ENCODE results near the gene GALNT5.
"Not testable (repeated sequence)": the region's sequence is repeated elsewhere in the genome, so short reads cannot be mapped to it uniquely, and the experiment has no call there.

GALNT5 gene, protein sequence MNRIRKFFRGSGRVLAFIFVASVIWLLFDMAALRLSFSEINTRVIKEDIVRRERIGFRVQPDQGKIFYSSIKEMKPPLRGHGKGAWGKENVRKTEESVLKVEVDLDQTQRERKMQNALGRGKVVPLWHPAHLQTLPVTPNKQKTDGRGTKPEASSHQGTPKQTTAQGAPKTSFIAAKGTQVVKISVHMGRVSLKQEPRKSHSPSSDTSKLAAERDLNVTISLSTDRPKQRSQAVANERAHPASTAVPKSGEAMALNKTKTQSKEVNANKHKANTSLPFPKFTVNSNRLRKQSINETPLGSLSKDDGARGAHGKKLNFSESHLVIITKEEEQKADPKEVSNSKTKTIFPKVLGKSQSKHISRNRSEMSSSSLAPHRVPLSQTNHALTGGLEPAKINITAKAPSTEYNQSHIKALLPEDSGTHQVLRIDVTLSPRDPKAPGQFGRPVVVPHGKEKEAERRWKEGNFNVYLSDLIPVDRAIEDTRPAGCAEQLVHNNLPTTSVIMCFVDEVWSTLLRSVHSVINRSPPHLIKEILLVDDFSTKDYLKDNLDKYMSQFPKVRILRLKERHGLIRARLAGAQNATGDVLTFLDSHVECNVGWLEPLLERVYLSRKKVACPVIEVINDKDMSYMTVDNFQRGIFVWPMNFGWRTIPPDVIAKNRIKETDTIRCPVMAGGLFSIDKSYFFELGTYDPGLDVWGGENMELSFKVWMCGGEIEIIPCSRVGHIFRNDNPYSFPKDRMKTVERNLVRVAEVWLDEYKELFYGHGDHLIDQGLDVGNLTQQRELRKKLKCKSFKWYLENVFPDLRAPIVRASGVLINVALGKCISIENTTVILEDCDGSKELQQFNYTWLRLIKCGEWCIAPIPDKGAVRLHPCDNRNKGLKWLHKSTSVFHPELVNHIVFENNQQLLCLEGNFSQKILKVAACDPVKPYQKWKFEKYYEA

DNA sequence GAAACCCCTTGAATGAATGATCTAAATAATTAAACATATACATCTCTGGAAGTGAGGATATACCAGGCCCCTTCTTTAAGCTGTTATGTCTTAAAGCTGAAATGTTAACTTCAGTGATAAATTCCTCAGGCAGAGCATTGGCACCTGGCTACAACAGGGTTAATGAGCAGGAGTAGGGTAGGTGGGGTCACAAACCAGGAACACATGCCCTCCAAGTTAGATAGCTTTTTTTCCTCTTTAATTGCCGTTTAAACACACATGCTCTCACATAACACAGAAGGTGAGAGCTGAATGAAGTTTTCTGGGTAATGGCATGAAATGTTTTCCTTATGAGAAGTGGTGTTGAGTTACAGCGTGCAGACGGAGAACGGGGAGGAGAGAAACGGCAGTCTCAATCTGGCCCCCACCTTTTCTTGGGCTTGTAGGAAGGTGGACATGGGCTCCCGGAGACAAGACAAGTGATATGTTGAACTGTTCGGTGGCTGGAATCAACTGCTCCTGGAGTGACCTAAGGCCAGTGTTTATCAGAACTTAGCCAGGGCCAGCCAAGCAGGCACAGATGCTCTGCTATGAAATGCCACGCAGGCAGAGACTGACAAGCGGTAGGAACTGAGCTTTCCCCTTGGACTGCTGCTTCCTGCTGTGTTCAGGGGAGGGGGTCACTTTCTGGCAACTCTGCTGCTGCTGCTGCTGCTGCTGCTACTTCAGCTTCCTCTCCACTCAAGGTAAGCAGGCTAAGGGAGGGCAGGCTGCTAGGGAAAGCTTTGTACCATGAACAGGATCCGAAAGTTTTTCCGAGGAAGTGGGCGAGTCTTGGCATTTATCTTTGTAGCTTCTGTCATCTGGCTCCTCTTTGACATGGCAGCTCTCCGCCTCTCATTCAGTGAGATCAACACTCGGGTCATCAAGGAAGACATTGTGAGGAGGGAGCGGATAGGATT, at the start of gene GALNT5:
Gene GALNT5, plus strand, starts transcription at position 394 of the 941 bp plus-strand sequence. Its CDS starts 378 bp downstream, at position 772.
- DNase-seq (ENCODE audit: low read depth in 4 of 4, low spot score in 1 of 4): no peak

DNA sequence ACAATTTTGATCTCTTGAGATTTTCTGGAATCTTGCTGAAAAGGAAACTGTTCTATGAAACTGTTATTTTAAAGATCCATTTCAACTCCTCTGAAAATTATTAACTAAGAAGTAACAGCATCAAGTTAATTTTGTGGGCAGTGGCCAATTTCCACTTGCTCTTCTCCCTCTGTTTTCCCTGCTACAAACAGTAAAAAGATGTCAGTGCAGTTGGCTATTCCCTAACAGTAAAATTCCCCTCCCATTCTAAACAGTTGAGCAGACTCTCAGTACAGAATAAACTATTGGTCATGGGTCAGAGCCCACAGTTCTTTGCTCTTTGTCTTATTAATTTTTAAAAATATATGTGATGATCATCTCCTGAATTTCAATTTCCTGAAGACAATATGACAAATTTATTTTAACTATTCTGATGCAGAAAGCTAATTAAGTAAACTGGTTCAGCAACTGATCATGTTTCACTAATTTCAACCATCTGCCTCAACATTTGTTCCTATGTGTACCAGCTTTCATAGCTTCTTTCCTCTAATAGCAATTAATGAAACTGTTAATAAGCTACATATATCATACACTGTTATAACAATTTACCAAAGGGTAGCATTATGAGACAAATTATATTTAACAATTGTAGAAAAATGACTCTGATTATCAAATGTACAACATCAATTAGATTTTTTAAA, 41.1 kb upstream of the GALNT5 start:
- DNase-seq (ENCODE audit: low read depth in 4 of 4, low spot score in 1 of 4): no peak

DNA sequence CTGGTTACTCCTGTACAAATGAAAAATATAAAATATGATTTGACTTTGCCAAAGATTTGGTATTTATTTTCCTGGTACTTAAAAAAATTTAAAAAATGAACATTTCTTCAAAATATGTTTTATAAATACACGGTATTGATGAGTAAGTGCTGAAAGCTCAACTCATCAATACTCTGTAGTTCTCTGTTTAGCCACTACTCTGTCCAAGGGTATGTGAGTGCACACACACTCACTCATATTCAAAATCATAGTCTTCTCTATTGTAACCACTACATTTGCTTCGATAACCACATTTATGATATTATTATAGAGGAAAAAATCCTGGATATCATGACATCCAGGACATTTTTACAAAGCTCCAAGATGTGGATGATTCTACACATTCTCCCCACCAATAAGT, 40.1 kb upstream of the GALNT5 start:
- DNase-seq (ENCODE audit: low read depth in 4 of 4, low spot score in 1 of 4): no peak

DNA sequence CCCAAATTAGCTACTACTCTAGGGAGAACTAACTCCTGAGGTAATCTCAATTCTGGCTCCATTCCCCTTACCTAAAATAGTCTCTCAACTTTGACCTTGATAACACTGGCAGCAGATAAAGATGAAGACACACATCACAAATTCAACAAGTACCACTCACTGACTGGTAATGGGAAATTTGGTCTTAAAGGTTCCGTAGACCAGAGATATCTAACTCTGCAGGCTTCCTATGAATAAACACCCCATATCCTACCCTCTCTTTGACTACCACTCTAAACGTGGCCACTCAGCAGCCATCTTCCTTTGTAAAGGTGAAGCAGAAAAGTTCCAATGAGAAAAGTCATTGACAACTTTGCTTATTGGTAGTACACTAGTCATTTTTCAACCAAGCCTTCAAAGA, 38.6 kb upstream of the GALNT5 start:
- DNase-seq (ENCODE audit: low read depth in 4 of 4, low spot score in 1 of 4): no peak

DNA sequence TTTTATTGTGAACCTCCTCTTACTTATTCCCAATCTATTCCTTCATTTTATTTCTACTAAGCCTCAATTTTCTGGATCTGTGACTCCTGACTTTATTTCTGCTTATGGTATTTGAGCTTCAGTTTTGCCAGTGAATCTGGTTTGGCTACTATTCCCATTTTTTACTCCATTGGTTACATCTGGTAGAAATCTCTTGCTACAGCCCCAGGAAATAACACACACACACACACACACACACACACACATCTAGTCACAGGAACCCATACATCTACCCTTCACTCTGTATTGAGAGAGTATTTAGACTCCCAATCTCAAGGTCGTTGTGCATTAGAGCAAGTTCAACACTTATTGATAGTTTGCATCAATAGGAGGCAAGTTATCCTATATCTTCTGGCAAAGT, 37.0 kb upstream of the GALNT5 start:
- no peak for DNase-seq (ENCODE audit: low read depth in 4 of 4, low spot score in 1 of 4)

DNA sequence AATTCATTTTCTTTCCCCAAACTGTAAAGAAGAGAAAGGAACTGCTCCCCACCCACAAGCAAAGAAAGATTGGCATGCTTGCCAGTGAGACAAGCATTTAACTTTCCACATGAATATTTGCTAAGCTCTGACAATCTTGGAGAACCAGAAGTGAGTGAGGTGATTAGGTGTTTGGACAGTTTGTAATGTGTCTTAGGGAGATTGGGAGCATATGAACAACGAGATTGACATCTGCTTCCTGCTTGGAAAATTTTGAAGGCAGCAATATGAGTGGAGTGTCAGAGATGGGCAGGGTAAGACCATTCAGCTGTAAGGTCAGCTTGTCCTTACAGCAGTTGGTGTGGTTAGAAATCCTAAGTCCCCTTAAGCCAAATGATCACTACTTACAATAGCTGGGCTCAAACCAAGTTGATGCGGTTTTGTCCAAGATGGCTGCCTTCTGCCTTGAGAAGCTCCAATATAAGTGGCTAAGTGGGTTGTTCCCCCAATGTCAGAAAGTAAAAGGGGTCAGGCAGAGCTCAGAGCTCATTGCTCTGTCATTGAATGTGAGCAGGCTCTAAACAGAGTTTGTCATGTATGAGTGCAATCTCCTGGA, 36.0 kb upstream of the GALNT5 start:
- no peak for DNase-seq (ENCODE audit: low read depth in 4 of 4, low spot score in 1 of 4)

DNA sequence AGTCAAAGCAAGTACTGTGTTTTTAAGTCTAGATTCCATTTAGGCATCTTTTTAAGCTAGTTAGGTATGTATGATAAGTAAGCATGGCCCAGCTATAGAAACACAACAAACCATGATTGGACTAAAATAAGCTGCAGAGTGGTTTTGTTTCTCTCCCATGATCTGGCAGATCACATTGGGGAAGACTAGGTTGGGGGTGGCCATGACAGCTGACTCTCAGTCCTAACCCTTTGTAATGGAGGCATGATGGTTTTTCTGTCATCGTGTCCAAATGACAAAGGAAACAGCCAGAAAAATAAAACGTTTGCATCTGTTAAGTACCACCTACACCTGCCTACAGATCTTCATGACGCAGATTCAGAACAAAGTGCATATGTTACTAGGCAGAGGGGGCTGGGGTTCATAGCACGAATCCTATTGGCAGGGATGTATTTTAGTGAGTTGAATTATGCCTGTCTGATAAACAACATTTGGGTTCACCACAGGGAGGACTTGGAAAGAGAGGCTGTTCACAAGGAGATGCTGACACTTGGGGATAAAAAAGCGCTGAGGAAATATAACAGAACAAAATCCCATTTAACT, 33.8 kb upstream of the GALNT5 start:
- DNase-seq (ENCODE audit: low read depth in 4 of 4, low spot score in 1 of 4): no peak

DNA sequence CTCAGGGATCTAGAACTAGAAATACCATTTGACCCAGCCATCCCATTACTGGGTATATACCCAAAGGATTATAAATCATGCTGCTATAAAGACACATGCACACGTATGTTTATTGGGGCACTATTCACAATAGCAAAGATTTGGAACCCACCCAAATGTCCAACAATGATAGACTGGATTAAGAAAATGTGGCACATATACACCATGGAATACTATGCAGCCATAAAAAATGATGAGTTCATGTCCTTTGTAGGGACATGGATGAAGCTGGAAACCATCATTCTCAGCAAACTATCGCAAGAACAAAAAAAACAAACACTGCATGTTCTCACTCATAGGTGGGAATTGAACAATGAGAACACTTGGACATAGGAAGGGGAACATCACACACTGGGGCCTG, 33.1 kb upstream of the GALNT5 start:
- DNase-seq (ENCODE audit: low read depth in 4 of 4, low spot score in 1 of 4): not testable (repeated sequence)

DNA sequence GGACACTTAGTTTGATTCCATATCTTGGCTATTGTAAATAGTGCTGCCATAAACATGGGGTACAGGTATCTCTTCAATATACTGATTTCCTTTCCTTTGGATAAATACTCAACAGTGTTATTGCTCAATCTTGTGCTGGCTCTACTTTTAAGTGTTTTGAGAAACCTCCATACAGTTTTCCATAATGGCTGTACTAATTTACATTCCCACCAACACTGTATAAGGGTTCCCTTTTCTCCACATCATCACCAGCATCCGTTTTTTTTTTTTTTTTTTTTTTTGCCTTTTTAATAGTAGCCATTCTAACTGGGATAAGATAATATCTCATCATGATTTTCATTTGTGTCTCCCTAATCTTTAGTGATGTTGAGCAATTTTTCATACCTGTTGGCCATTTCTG, 29.9 kb upstream of the GALNT5 start:
- no peak for DNase-seq (ENCODE audit: low read depth in 4 of 4, low spot score in 1 of 4)

DNA sequence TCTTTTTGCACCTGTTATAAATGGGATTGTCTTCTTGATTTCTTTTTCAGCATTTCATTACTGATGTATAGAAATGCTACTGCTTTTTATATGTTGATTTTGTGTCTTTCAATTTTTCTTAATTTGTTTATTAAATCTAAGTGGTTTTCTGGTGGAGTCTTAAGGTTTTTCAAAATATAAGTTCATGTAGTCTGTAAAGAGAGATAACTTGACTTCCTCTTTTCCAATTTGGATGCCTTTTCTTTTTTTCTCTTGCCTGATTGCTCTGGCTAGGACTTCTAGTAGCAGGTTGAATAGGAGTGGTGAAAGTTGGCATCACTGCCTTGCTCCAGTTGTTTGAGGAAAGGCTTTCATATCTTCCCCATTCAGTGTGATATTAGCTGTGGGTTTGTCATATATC, 28.6 kb upstream of the GALNT5 start:
- DNase-seq (ENCODE audit: low read depth in 4 of 4, low spot score in 1 of 4): no peak

DNA sequence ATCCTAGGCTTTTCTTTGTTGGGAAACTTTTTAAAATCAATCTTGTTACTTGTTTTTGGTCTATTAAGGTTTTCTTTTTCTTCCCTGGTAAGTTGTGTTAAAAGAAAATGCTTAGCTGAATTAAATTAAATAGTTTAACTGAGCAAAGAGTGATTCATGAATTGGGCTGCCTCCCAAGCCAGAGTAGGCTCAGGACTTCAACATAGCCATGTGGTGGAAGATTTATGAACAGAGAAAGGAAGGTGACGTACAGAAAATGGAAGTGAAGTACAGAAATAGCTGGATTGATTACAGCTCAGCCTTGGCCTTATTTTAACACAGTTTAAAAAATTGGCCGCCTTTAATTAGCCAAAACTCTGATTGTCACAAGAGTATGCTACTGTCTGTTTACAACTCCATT, 27.9 kb upstream of the GALNT5 start:
- DNase-seq (ENCODE audit: low read depth in 4 of 4, low spot score in 1 of 4): no peak

DNA sequence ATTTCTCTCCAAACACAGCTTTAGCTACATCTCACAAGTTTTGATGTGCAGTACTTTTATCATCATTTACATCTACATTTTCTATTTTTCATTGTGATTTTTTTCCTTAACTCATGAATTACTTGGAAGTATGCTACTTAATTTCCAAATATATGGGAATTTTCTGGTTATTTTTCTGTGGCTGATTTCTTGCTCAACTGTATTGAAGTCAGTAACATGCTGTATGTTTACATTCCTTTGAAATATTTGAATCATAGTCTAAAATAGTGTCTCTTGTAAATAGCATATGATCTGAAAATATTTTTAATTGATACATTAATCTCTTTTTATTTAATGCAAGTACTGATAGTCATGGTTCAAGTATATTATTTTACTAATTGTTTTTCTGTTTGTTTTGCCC, 26.0 kb upstream of the GALNT5 start:
- no peak for DNase-seq (ENCODE audit: low read depth in 4 of 4, low spot score in 1 of 4)

DNA sequence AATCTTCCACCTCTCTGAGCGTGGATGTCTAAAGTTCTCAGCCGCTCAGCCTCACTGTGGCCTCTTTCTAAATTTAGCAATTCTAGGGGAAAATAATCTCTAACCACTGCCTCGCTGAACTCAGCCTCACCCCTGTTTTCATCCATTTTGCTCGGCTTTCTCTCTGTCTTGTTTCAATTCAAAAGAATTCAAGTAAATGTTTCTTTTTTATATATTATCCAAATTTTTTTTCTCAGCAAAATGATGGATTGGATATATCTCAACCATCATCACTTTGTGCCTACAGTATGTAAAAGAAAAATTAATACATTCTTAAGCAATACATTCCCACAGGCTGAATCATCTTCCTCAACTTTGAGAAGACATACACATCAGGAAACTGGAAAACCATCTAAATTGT, 24.0 kb upstream of the GALNT5 start:
- no peak for DNase-seq (ENCODE audit: low read depth in 4 of 4, low spot score in 1 of 4)

DNA sequence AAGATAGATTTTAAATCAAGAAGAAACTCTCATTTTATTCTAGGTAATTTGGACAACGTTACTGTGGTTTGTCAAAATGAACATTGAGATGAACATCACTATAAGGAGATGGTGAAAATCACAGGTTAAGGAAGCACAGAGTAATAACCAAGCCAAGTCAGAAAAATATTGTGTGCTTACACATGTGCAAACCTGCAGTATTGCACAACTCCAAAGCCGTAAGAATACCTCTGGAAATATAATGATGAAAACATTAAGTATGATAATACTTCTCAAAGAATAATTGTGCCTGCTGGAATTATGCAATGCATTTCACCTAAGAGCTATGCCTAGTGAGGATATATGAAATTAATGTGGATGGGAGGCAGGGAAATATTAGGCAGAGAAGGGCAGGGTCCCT, 21.1 kb upstream of the GALNT5 start:
- DNase-seq (ENCODE audit: low read depth in 4 of 4, low spot score in 1 of 4): no peak

DNA sequence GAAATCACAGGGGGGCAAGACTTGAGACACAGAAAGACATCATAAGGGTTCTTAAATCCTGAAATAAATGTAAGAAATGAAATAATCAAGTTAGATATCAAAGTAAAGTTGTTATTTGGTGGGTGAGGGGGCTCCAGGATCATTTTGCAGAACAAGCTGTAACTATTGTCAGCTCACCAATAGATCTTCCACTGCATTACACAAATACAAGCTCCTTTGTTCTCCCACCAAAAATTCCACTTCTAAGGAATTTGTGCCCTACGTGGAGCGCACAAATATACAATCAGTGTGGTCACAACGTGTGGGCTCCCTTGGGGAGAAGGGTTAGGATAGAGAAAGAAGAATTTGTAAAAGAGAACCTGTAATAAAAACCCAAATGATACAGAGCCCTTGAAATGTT, 19.2 kb upstream of the GALNT5 start:
- DNase-seq (ENCODE audit: low read depth in 4 of 4, low spot score in 1 of 4): no peak

DNA sequence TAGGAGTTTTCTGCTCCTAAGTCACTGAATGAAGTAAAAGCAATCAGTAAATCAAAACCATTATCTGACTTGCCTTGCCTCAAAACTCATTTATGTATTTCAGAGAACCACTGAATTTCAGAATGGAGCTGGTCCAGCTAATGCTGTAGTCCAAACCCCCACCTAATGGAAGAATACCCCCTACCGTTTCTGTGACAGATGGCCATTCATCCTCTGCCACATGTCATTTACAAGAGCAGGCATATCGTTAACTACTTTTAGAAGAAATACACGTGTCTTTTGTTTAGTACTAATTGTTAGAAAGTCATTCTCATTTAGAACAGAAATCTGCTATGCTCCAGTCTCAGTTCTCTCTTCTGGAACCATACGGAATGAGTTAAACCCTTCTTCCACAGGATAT, 12.8 kb upstream of the GALNT5 start:
- no peak for DNase-seq (ENCODE audit: low read depth in 4 of 4, low spot score in 1 of 4)

DNA sequence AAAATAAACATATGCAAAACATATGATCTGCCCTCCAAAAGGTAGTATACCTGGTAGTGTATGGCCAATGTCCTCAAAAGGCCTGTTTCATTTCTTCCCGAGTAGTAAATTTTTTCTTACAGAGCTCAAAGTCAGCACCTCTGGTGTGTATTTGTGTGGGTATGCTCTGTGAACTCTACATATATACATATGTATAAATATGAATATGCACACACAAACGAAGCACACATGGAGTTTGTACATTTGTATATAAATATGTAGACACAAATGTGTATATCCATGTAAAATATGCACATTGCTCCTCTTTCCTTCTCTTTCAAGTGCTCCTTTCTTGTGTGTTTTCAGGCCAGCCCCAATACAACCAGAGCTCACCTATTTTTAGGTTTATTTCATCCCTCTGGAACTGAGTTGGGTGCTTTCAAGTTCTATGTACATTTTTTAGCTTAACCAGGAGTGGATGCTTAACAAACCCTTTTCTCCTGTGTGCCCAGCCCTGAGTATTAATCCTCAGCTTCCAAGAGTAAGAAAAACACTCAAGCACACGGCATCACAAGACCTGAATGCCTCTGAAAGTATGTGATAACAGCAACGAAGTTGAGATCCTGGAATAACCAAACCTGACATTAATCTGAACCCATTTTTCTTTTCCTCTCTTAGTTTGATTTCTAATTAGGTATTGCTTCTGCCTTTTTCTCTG, 12.2 kb upstream of the GALNT5 start:
- DNase-seq (ENCODE audit: low read depth in 4 of 4, low spot score in 1 of 4): no peak

DNA sequence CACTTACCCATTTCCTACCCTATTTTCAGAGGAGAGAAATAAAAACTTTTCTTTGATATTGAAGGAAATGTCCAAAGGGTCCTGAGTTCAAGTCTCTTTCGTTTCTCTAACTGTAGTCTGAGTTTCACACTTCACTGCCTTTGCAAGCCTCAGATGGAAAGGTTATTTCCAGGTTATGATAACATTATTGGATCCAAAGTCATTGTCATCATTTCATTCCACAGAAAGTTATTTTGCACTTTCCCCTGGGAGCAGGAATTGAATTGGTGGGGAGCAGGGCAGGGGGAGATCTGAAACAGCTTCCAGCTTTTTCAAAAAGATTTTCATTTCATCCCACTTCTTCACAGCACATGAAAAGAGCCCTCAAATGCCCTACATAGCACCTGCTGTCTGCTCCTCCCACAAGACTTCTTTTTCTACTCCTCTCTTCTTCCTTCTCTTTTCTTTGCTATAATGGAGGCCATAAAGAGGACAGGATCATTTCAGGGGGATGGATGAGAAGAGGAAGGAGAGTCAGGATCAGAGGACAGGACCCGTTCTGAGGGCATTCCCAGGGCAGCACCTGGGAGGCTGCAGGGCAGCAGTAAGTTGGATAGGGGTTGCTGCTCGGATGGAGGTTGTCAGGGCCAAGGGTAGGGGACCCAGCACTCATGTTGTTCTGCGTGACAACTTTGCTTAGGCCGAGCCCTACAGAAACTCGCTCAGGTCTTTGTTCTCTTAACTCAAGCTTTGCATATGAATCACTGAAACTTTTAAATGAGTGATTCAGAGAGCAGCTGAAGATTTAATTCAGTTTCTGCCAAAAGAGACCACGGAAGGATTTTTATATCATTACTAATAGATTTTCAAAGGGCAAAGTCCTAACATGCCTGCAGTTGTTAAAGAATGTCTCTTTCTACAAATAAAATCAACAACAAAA, 11.4 kb upstream of the GALNT5 start:
- no peak for DNase-seq (ENCODE audit: low read depth in 4 of 4, low spot score in 1 of 4)

Data from stimulated activated CD4-positive, alpha-beta T cell treated with anti-CD3 and anti-CD28 coated beads, Interleukin-1b, Interleukin-23, amount 100 ng/mL, for 24 hours (primary cell).